Spinal cord (tissue), 10 donors: ENCODE results near the gene ABCA6. TPM values are rescaled to one million over a fixed set of nuclear protein-coding genes. Genes with fewer than 3 reads are reported as not detected.

Experiments
- DNase-seq, 6 donors: peaks; one replicate each; pipeline versions ENCODE4 v3.0.0 to v3.0.0-alpha.2; 2013 to 2015; ENCODE audit warnings: low spot score in 6 of 6, low read depth in 4 of 6
- H3K27ac ChIP-seq: one replicate; pipeline ENCODE4 v1.5.1; 2013; ENCODE audit warnings: low read depth, low read length, control low read depth
- H3K27me3 ChIP-seq: one replicate; pipeline ENCODE4 v1.6.1; 2013; ENCODE audit warnings: low read length; ENCODE audit not compliant: control insufficient read depth, insufficient read depth
- H3K36me3 ChIP-seq: one replicate; pipeline ENCODE4 v1.6.1; 2013; ENCODE audit warnings: low read length; ENCODE audit not compliant: control insufficient read depth, insufficient read depth
- H3K4me1 ChIP-seq: one replicate; pipeline ENCODE4 v1.6.1; 2013; ENCODE audit warnings: low read length; ENCODE audit not compliant: control insufficient read depth, insufficient read depth
- H3K4me3 ChIP-seq: one replicate; pipeline ENCODE4 v1.5.1; 2013; ENCODE audit warnings: low read depth, low read length, control low read depth
- H3K9me3 ChIP-seq: one replicate; pipeline ENCODE4 v1.6.1; 2013; ENCODE audit warnings: low read length; ENCODE audit not compliant: control insufficient read depth, insufficient read depth
- WGBS: methylation state at CpG from one replicate; pipeline ENCODE4 v1.1.5; 2013; ENCODE audit warnings: missing lambda C conversion rate; ENCODE audit not compliant: insufficient coverage; 5-methylcytosine and 5-hydroxymethylcytosine counted together
- polyA plus RNA-seq, 2 donors: library from polyadenylated mRNA; unstranded; fragments of 120-200 nt; gene quantifications; one replicate each; pipeline ENCODE4 v1.2.1, GENCODE V29; 2013; ENCODE audit not compliant: insufficient read length in 2 of 2
- total RNA-seq, 2 donors: library from RNA; depleted of rRNA in 1 of 2; stranded (reverse); fragments of 120-200 nt in 1 of 2; fragments of >200 nt in 1 of 2; gene quantifications; one replicate each; pipeline versions ENCODE4 v1.2.3 to v1.2.4, GENCODE V29; 2013 to 2014
- donor health status: healthy.

ABCA6 gene
- total and polyA plus RNA-seq, 4 donors, result 0.93 to 17.9 (median 4.8) TPM

DNA sequence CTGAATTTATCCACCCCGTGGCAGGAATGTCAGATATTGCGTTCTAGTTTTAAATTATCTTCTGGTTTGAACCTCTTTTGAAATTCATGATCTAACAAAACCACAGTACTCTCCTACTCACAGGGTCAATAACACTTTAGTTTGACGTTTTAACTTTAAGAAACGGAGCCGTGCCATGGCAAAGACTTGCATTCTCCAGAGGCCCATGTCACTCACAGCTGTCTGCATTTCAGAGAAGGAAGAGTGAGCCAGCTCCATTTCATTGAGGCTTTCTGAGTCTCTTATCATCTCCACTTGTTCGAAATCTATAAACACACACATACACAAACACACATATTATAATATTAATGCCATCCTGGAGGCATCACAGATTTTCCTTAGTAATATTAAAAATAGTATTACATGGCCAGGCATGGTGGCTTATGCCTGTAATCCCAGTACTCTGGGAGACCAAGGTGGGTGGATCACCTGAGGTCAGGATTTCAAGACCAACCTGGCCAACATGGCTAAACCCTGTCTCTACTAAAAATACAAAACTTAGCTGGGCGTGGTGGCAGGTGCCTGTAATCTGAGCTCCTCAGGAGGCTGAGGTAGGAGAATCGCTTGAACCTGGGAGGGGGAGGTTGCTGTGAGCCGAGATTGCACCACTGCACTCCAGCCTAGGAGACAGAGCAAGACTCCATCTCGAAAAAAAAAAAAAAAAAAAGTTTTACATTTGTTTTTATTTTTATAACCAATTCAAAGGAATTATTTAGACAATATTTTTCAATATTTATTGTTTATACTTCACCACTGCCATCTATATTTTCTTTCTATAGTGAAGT lies 35.6 kb downstream of the ABCA6 start:
- 96% methylated on average over 5 of the region's 10 CpGs for WGBS
- no peak overlapping the region for H3K27ac ChIP-seq
- no peak for DNase-seq

GRCh38 chr17:69103557-69104233 lies 38.0 kb downstream of the ABCA6 start:
- H3K27me3 ChIP-seq, result no peaks in the 10 kb centered on the region
- DNase-seq, result no peak
- H3K4me3 ChIP-seq, result no peak overlapping the region
- no peaks in the 10 kb centered on the region for H3K4me1 ChIP-seq
- 82% methylated on average over 3 of the region's 9 CpGs for WGBS
- H3K27ac ChIP-seq, result no peak overlapping the region
- no peaks in the 10 kb centered on the region for H3K9me3 ChIP-seq
- H3K36me3 ChIP-seq, result no peaks in the 10 kb centered on the region

More for the DNA sequence above, 35.6 kb downstream of the ABCA6 start:
- Histone ChIP-seq H3K4me3 (no peak overlapping the region), H3K36me3 (no peaks in the 10 kb centered on the region), H3K9me3 (no peaks in the 10 kb centered on the region), H3K4me1 (no peaks in the 10 kb centered on the region), H3K27me3 (no peaks in the 10 kb centered on the region)

- Histone ChIP-seq H3K9me3 (no peaks in the 10 kb centered on the region), H3K36me3 (no peaks in the 10 kb centered on the region), H3K27ac (no peak overlapping the region), H3K4me3 (no peak overlapping the region), H3K4me1 (no peaks in the 10 kb centered on the region), H3K27me3 (no peaks in the 10 kb centered on the region)
- WGBS, result no CpG with 5 or more reads among the region's 4 CpGs
- no peak for DNase-seq
Observed at GRCh38 chr17:69098625-69099024, 43.1 kb downstream of the ABCA6 start.

DNA sequence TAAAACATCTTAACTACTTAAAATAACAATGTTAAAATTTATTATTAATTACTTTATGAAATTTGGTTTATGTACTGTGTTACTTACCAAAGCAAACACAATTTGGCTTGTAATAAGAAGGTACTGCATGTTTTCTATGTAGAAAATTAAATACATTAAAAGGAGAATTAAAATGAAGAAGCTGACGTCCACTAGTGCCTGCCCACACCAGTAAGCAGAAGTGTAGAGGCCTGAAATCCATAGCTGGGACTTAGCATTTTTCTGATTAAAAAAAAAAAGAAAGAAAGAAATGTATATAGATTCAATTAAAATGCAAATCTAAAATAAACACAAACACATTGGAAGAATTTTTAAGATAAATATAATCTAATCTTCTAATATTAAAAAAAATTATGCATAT lies 45.2 kb downstream of the ABCA6 start:
- no peaks in the 10 kb centered on the region for H3K4me1 ChIP-seq
- H3K9me3 ChIP-seq, result no peaks in the 10 kb centered on the region
- no peak for DNase-seq
- WGBS, result no CpG with 5 or more reads among the region's 1 CpG
- H3K27me3 ChIP-seq, result no peaks in the 10 kb centered on the region
- no peak overlapping the region for H3K4me3 ChIP-seq
- no peaks in the 10 kb centered on the region for H3K36me3 ChIP-seq
- H3K27ac ChIP-seq, result no peak overlapping the region

DNA sequence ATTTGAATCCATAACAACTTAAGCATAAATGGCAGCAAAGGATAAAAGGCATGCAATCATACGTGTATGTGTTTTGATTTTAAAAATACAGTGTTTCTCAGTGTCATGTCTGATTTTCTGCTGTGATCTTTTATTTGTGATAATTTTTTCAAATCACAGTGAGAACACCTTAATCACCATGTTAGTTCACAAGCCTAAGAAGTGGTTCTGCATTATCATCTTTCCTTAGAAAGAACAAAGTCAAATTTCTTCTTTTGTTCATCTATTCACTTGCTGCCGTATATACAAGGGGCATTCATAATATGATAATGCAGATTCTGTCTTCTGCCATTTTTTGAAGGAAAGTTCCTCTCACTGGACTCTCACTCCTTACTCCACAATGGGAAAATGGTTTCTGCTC lies 47.7 kb downstream of the ABCA6 start:
- Histone ChIP-seq H3K4me1 (no peaks in the 10 kb centered on the region), H3K36me3 (no peaks in the 10 kb centered on the region), H3K9me3 (no peaks in the 10 kb centered on the region), H3K27ac (no peak overlapping the region), H3K4me3 (no peak overlapping the region), H3K27me3 (no peaks in the 10 kb centered on the region)
- DNase-seq, result no peak
- no CpG with 5 or more reads among the region's 2 CpGs for WGBS

DNA sequence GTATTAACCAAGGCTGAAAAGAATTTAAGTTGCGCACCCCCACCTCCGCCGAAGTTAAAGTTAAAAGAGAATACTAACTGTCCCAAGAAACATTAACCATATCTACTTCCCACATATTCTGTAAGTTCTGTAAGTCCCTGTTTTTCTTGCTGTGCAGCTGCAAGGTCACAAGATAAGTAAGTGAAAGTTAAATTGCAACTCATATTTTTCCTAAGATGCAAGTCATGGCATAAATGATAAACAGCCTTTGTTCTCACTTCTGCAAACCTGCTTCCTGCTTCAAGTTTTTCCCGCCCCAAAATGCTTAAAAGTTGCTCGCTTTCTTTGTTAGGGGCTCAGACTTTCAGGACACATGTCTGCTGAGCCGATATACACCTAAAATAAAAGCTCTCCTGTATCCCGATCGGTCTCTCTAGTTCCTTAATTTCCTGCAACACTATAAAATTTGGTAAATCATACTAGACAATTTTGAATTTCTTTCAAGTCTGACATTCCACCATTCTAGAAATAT lies 48.4 kb downstream of the ABCA6 start:
- H3K36me3 ChIP-seq, result no peaks in the 10 kb centered on the region
- WGBS, result 94% methylated on average over 2 of the region's 8 CpGs

DNA sequence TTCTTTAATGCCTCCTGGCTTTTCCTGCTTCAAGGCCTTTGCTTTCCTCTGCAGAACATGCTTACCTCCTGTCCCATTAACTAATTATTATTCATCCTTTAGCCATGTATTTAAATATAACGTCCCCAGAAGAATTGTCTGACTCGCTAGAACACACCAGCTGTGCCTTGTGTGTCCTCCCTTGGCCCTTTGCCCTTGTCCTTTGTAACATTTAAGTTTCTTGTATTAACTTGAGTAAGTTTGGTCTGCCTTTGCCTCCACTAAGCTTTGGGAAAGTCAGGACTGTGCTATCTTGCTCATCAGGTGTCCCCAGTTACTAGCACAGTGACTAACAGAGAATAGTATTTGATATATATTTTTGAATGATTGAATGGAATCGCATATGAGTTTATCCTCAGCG lies 51.3 kb downstream of the ABCA6 start:
- H3K4me3 ChIP-seq, result no peak overlapping the region
- no peak overlapping the region for H3K27ac ChIP-seq
- no peaks in the 10 kb centered on the region for H3K9me3 ChIP-seq
- H3K4me1 ChIP-seq, result no peaks in the 10 kb centered on the region
- no peaks in the 10 kb centered on the region for H3K36me3 ChIP-seq
- WGBS, result 51% methylated on average over 2 of the region's 4 CpGs
- DNase-seq, result no peak
- H3K27me3 ChIP-seq, result no peaks in the 10 kb centered on the region

More for the DNA sequence above, 48.4 kb downstream of the ABCA6 start:
- Histone ChIP-seq H3K9me3 (no peaks in the 10 kb centered on the region), H3K27me3 (no peaks in the 10 kb centered on the region), H3K27ac (no peak overlapping the region), H3K4me3 (no peak overlapping the region), H3K4me1 (no peaks in the 10 kb centered on the region)
- DNase-seq, result no peak

- H3K4me1 ChIP-seq, result no peaks in the 10 kb centered on the region
- no peak overlapping the region for H3K27ac ChIP-seq
- WGBS, result 75% methylated on average over 4 of the region's 4 CpGs
Observed at GRCh38 chr17:69088643-69089200, 53.0 kb downstream of the ABCA6 start.

GRCh38 chr17:69086641-69087040 lies 55.1 kb downstream of the ABCA6 start:
- H3K27ac ChIP-seq, result no peak overlapping the region
- no peaks in the 10 kb centered on the region for H3K36me3 ChIP-seq
- no peaks in the 10 kb centered on the region for H3K9me3 ChIP-seq
- no peaks in the 10 kb centered on the region for H3K27me3 ChIP-seq
- no peak for DNase-seq
- no peak overlapping the region for H3K4me3 ChIP-seq
- no CpG with 5 or more reads among the region's 1 CpG for WGBS
- H3K4me1 ChIP-seq, result no peaks in the 10 kb centered on the region

More at GRCh38 chr17:69088643-69089200, 53.0 kb downstream of the ABCA6 start:
- Histone ChIP-seq H3K36me3 (no peaks in the 10 kb centered on the region), H3K4me3 (no peak overlapping the region), H3K9me3 (no peaks in the 10 kb centered on the region), H3K27me3 (no peaks in the 10 kb centered on the region)
- no peak for DNase-seq
